Activated T-cell treated with anti-CD3 and anti-CD28 coated beads for 4 hours (primary cell): ENCODE results near the gene SNAP29.
"Not testable (repeated sequence)": the region's sequence is repeated elsewhere in the genome, so short reads cannot be mapped to it uniquely, and the experiment has no call there.

Experiments used
- DNase-seq: peaks from one replicate; pipeline ENCODE4 v3.0.0-alpha.2; 2020

The SNAP29 gene

DNA sequence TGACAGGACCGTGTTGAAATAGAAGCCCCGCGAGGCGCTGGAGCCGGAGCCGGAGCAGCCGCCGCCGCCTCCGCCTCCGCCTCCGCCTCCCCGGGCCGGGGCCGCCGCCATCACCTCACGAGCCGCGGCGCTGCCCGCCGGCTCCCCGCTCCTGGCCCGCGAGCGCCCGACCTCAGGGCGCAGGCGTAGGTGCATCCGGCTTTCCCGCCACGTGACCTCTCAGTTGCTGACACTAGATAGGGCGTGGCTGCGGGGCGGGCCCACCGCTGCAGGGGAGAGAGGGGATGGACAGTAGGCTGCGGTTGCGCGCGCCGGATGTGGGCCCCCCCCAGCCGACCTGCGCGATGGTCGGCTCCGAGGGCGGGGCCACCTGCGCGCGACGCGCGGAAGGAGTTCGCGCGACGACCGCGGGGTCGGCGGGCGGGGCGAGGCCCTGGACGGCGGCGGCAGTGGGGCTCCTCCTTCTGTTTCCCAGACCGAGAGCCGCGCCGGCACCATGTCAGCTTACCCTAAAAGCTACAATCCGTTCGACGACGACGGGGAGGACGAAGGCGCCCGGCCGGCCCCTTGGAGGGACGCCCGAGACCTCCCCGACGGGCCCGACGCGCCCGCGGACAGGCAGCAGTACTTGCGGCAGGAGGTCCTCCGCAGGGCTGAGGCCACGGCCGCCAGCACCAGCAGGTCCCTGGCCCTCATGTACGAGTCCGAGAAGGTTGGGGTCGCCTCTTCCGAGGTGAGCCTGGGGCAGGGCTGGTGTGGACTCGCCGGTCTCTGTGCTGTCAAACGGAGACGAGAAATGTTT, at the start of gene SNAP29, which contains the start of gene PI4KA:
Gene SNAP29, plus strand, starts transcription at position 393 of the 802 bp plus-strand sequence. Its CDS starts 104 bp downstream, at position 497.
Gene PI4KA, minus strand, starts transcription at position 197 of the 802 bp plus-strand sequence. Its CDS starts 86 bp downstream, at position 111.
- peak; percentile 93 for DNase-seq

DNA sequence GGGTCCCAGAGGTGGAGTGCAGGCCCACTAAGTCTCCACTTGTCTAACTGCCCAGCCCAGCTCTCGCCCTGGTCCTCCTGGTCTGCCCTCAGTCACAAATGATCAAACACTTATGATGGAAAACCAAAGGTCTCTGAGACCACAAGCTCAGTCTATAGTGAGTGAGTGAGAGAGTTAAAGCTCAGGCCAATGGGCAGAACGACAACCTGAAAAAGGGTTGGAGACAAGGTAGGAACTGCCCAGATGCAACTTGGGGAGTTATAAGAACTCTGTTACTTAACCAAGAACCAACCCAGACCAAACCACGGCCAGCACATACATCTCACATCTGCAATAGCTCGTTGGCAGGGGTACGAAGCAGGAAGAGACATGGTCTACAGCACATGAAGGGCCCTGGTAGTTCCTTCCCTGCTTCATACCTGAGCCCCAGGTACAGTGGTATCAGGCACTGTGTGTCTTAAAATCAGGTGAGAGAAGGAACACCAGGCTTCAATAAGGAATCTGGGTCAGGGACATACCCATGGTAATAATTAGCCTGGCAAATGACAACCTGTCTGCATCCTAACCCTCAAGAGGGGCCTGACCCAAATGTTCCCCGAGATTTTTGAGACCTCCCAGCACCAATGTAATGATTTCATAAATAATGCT, 49.1 kb upstream of the SNAP29 start:
- DNase-seq = no peak

DNA sequence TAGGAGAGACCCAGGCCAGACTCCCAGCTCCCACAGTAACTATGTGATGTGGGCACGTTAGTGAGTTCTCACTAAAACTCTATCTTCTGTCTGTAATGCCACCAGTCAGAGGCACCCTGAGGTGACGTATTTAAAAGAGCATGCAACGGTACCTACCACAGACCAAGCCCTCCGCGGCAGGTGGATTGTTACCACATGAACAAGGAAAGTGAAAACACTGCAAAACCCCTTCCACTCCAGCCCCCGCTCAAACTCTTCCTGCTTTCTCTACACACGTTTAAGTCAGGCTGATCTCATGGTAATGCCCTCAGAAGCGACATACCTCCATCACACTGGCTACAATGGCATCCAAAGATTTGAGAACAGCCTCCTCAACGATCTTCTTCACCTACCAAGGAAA, 48.2 kb upstream of the SNAP29 start:
- no peak for DNase-seq

DNA sequence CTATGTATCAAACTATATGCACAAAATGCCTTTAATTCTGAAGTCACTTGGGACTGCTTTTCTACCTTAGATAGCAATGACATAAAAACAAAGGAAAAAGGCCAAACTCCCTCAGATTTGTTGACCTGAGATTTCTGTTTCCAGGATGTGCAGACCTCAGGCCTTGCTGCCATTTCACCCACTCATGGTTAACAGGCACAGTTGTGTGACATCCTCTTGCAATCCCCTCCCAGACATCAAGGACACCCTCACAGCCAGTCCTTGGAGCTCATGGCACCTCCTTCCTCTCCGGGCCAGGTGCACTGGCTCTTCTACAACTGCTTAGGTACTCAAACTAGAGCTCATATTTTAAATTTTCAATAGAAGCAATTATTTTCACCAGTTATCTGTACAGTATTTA, 47.6 kb upstream of the SNAP29 start:
- no peak for DNase-seq

DNA sequence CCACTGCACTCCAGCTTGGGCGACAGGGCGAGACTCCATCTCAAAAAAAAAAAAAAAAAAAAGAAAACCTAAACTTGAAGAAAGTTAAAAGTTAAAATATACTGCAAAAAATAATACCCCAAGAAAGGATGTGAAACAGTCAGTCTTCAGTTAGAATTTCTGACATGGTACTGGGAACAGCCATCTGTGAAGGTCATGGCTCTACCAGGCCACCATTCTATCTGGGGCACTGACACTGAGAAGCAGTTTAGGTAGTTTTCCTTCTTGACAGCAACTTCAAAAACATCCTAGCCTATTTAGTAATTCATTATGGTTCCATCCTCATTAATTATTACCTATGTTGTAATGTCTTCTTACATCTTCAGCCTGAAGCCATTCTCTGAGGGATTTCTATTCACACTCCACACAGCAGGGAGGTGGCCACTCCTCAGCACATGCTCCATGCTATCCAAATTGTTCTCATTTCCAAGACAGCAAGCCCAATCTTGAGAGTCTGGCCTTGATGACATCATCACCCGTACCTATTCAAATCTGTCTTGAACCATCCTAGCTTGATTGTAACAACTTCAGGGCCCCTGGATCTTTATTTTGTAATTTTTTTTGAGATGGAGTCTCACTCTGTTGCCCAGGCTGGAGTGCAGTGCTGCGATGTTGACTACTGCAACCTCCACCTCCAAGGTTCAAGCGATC, 46.7 kb upstream of the SNAP29 start:
- no peak for DNase-seq

DNA sequence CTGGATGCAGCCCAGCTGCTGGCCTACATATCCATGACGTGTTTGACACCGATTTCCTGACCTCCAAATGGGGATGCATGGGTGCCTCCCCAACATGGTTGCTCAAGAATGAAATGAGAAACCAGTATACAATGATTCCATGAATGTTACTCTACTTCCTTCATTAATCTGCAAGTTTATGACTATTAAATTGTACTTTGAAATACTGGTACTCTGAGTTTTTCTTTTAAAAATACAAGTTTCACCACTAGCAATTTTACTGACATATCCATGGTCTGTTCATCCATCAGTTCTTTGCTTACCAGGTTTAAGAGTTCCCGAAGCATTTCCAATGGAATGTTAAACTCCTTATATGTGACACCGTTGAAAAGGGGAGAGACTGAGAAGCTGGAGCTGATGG, 45.8 kb upstream of the SNAP29 start:
- no peak for DNase-seq

DNA sequence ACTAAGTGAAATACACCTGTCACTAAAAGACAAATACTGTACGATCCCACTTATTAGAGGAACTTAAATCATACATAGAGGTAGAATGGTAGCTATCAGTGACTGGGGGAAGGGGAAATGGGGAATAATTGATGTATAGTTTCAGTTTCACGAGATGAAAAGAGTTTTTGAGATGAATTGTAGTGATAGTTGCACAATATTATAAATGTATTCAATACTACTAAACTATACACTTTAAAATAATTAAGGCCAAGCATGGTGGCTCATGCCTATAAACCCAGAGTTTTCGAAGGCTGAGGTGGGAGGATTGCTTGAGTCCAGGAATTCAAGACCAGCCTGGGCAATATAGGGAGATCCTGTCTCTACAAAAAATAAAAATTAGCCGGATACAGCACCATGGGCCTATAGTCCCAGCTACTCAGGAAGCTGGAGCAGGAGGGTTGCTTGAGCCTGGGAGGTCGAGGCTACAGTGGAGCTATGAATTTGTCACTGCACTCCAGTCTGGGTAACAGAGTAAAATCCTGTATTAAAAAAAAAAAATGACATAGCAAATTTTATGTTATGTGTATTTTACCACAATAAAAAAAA, 44.5 kb upstream of the SNAP29 start:
- DNase-seq = no peak

DNA sequence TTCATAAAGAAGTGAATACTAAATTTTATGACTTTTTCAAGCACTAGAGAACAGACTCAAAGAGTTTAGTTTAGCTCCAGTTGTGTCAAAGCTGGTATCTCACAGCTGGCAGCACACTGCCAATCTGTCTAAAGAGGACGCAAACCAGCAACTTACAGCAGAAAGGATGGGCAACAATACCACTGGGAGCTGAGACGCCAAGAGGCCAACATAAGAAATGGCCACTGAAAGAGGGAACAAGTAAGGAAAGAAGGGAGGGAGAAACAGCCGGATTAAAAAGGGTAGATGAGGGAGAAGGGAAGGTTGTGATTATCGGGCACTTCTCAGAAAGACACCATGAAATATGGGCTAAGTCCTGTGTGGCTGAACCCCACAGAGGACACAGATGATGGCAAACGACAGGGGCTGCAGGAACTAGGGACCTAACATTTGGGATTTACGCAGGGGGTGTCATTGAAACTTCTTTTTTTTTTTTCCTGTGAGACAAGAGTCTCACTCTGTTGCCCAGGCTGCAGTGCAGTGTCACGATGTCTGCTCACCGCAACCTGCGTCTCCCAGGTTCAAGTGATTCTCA, 43.2 kb upstream of the SNAP29 start:
- DNase-seq = no peak

DNA sequence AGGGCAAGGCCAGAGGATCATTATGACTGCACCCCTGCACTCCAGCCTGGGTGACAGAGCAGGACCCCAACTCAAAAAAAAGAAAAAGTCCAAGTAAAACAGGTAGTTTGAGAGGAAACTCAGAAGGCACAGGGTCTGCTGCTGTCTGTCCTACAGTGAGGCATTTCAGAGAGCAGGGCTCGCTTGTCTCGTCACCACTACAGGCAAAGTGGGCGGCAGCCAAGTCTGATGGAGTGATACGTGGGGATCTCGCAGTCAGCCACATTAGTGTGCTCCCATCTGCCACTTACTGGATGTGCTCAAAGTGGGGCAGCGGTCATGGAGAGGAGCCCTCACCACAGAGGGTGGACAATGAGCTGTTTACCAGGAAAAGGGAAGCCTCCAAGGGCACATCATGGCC, 42.2 kb upstream of the SNAP29 start:
- DNase-seq = no peak

DNA sequence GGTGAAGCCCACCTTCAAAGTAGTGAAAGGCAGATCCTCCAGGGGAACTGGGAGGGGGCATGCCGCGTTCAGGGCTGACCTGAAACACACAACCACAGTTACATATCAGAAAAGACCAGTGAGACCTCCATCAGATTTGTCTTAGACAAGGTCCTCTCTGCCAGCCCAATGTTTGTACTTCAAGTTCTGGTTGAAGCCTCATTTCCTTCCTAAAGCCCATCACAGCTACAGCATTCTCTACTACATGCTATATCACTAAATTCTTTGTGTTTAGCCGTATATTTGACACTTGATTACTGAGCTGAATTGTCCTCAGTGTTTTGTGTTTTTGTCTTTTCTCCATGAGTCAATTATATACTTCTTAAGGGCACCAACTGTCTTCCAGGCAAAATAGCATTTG, 40.3 kb upstream of the SNAP29 start:
- DNase-seq = no peak

DNA sequence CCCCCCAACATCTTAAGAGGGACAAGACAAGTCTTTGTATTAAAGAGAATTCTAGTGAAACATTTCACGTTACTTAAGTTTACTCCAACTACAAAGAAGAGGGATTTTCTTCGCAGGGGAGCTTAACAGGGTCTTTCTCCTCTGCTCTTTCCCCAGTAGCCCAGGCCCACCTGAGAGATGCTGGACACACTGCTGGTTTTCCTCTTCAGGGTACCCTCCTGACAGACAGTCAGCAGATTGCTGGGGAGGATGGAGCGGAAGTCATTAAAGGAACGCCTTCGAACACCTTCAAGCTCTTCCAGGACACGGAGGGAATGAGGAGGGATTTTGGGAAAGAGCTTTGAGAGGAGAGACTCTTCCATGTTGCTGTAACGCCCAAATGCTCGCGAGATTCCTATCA, 39.3 kb upstream of the SNAP29 start:
- DNase-seq = no peak

DNA sequence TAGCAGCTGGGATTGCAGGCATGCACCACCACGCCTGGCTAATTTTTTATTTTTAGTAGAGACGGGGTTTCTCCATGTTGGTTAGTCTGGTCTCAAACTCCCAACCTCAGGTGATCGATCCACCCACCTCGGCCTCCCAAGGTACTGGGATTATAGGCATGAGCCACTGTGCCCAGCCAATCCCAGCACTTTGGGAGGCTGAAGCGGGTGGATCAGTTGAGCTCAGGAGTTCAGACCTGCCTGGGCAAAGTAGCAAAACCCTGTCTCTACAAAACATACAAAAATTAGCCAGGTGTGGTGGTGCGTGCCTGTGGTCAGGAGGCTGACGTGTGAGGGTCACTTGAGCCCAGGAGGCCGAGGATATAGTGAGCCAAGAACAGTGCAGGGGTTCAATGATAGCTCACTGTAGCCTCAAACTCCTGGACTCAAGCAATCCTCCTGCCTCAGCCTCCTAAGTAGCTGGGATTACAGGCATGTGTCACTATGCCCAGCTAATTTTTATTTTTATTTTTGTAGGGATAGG, 37.0 kb upstream of the SNAP29 start:
- DNase-seq = not testable (repeated sequence)

DNA sequence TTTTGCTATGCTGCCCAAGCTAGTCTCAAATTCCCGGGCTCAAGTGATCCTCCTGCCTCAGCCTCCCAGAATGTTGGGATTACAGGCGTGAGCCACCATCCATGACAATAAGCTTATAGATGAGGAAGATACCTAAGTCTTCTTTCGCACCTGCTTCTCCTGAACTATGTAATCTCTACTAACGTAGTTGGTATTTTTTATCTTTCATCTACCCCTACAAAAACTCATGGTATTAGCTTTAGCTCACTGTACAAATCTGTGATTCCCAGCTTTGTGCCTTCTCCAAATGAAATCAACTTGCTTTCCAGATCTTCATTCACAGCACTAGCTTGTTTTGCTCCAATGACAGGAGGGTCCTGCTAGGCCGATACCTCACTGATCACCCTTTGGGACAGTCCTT, 36.6 kb upstream of the SNAP29 start:
- no peak for DNase-seq

DNA sequence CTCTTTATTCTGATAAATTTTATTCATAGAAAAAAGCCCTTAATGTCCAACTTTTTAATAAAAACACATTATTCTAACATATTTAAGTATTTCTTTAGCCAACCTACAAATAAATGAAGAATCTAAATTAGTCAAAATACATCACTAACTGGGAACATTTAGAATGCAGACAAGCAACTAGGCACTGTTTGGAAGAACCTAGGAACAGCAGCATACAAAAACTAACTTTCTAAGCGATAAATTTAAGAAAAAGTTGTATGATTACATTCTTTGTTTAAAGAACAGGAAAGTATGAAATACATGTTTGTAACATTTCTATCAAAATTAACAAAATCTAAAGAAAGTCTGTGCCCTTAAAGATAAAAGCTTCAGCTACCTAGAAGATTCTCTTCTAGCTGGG, 35.5 kb upstream of the SNAP29 start:
- DNase-seq = no peak

DNA sequence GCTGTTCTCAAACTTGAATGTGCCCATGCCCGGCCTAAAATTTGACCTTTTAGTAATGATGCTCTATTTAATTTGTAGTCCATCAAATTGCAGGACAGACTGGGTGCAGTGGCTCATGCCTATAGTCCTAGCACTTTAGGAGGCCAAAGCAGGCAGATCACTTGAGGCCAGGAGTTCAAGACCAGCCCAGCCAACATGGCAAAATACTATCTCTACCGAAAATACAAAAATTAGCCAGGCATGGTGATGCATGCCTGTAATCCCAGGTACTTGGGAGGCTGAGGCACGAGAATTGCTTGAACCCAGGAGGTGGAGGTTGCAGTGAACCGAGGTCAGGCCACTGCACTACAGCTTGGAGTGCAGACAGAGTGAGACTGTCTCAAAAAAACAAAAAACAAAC, 33.6 kb upstream of the SNAP29 start:
- not testable (repeated sequence) for DNase-seq

DNA sequence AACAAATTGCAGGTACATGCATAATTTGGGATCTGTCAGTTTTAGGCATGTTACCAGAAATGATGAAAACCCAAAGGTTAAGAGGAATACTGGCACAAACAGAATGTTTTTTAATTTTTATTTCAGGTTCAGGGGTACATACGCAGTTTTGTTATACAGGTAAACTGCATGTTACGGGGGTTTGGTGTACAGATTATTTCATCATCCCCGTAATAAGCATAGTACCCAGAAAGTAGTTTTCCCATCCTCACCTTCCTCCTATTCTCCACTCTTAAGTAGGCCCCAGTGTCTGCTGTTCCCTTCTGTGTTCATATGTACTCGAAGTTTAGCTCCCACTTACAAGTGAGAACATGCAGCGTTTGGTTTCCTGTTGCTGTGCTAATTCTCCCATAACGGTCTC, 33.2 kb upstream of the SNAP29 start:
- no peak for DNase-seq

DNA sequence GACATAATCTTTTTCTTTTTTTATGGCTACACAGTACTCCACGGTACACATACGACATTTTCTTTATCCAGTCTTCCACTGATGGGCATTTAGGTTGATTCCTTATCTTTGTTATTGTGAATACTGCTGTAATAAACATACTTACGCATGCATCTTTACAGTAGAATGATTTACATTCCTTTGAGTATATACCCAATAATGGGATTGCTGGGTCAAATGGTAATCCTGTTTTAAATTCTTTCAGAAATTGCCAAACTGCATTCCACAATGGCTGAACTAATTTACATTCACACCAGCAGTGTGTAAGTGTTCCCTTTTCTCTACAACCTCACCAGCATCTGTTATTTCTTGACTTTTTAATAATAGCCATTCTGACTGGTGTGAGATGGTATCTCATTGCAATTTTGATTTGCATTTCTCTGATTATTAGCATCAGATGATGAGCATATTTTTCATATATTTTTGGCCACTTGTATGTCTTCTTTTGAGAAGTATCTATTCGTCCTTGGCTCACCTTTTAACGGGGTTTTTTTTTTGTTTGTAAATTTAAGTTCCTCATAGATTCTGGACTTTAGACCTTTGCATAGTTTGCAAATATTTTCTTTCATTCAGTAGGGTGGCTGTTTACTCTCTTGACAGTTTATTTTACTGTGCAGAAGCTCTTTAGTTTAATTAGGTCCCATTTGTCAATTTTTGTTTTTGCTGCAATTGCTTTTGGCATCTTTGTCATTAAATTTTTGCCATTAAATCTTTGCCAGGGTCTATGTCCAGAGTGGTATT, 32.2 kb upstream of the SNAP29 start:
- not testable (repeated sequence) for DNase-seq

DNA sequence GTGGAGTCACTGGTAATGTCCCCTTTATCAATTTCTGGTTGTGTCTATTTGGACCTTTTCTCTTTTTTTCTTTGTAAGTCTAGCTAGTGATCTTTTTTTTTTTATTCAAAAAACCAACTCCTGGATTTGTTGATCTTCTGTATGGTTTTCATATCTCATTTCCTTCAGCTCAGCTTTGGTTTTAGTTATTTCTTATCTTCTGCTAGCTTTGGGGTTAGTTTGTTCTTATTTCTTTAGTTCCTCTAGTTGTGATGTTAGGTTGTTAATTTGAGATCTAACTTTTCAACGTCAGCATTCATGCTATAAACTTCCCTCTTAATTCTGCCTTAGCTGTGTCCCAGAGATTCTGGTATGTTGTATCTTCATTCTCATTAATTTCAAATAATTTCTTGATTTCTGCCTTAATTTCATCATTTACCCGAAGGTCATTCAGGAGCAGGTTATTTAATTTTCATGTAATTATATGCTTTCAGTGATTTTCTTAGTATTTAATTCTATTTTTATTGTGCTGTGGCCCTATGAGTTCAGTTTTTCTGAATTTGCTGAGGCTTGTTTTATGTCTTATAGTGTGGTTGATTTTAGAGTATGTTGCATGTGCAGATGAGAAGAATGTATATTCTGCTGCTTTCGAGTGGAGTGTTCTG, 29.2 kb upstream of the SNAP29 start:
- no peak for DNase-seq

DNA sequence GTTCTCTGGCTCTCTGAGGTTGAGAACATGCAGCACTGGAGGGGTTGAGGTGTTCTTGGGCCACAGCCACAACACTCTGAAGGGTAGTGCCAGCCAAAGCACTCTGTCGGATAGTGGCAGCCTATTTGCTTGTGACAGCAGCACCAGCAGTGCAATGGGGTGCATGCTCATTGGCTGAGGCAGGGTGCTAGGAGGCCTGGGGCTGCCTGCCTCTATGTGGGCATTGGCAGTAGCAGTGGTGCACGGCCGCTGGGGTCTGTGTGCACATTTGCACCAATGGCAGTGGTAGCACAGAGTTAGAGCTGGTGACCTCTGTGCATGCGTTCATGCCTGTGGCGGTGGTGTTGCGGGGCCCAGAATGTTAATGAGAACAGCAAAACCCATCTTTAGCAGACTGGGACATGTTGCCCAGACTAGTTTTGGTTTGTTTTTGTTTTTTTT, 25.6 kb upstream of the SNAP29 start:
- no peak for DNase-seq

DNA sequence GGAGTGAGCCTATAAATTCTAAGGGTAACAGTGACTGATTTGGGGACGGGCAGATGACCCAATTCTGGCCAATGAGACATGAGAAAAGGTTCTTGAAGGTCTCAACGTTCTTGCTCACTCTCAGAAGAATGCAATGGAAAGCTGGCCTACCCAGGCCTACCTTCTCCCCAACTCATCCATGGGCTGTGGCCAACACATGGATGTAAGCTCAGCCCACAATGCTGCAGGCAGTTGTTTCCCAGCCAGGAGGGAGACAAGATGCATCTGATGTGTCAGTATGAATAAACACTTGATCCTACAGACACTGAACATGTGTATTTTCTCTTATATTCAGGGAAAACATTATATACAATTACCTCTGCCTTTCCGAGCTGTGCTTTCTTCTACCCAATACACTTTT, 24.6 kb upstream of the SNAP29 start:
- DNase-seq = no peak

DNA sequence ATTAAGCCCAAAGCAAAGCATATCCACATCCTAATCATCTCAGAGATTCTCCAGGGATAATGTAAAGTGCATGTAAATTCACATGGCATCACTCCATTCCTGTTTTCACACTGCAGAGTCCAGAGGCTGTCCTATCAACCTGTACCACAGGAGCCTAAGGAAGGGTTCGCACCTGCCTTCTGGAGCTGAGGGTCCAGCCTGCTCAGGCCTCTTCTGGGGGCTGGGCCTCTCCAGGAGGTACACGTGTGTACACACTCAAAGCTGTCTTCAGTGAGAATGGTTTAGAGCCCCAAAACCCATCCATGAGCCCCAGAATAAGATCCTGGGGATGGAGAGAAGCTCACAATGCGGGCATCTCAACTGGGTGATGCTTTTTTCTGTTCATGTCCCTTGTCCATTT, 24.1 kb upstream of the SNAP29 start:
- no peak for DNase-seq
